C4-2B (cell line): ENCODE data around the gene AJUBA.

Experiments used
- ZFX ChIP-seq: fragments of 450-650 bp; IDR thresholded peaks from 2 replicates; pipeline ENCODE4 v1.6.1; 2017
- TF ChIP-seq, protein P1 (sequence below): fragments of 450-650 bp; conservative IDR thresholded peaks from 2 replicates; pipeline ENCODE4 v1.5.1; 2017; ENCODE audit warnings: mild to moderate bottlenecking

DNA sequence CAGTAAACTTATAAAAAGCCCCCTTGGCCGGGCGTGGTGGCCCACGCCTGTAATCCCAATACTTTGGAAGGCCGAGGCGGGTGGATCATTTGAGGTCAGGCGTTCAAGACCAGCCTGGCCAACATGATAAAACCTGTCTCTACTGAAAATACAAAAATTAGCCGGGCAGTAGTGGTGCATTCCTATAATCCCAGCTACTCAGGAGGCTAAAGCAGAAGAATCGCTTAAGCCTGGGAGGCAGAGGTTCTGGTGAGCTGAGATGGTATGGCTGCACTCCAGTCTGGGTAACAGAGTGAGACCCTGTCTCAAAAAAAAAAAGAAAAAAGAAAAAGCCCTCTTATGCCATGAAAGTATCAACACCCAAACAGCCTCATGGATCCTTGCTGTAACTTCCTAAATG is 56.8 kb downstream of the AJUBA start:
- TF ChIP-seq, protein P1, sequence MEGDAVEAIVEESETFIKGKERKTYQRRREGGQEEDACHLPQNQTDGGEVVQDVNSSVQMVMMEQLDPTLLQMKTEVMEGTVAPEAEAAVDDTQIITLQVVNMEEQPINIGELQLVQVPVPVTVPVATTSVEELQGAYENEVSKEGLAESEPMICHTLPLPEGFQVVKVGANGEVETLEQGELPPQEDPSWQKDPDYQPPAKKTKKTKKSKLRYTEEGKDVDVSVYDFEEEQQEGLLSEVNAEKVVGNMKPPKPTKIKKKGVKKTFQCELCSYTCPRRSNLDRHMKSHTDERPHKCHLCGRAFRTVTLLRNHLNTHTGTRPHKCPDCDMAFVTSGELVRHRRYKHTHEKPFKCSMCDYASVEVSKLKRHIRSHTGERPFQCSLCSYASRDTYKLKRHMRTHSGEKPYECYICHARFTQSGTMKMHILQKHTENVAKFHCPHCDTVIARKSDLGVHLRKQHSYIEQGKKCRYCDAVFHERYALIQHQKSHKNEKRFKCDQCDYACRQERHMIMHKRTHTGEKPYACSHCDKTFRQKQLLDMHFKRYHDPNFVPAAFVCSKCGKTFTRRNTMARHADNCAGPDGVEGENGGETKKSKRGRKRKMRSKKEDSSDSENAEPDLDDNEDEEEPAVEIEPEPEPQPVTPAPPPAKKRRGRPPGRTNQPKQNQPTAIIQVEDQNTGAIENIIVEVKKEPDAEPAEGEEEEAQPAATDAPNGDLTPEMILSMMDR: no peak
- no peak for TF ChIP-seq ZFX
